Erythroblast (primary cell): ENCODE measurements around the gene AGAP1.

Experiments used
- GATA1 ChIP-seq: IDR thresholded peaks from 2 replicates; pipeline ENCODE4 v1.6.1; 2011; ENCODE audit warnings: low read depth, mild to moderate bottlenecking, control low read depth, low read length, moderate library complexity
- POLR2A ChIP-seq: IDR thresholded peaks from 2 replicates; pipeline ENCODE4 v1.6.1; 2011; ENCODE audit warnings: mild to moderate bottlenecking, low read length

- TF ChIP-seq POLR2A (no peak), GATA1 (no peak)
These were observed 625.2 kb downstream of the AGAP1 start for GRCh38 chr2:236119003-236119402.
